Islet of Langerhans (tissue), 1 donor: ENCODE measurements around the gene ZC3H6.
"Not testable (repeated sequence)": the region's sequence is repeated elsewhere in the genome, so short reads cannot be mapped to it uniquely, and the experiment has no call there.

Source experiments
- FAIRE-seq: peaks from one replicate; lab custom pipeline; 2011; peaks lifted over from hg19 to GRCh38; lab: Jason Lieb, UNC

The ZC3H6 gene

DNA sequence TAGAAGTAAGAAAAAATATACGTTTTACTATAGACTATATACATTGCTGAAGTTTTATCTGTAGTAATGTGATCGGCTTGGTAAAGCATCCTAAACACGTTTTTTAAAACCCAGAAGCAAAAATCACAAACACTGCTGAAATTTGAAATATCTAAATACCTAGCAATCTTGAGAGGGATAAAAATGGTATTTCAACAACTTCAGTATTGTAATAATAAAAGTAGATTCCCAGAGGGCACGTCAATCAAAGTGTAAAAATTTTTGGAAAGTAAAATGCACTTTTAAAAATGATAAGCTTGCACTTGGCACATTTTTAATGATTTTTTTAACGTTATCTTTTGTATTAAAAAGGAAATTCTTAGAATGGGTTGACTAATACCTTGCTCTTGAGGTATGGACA is 1.6 kb downstream of the ZC3H6 start:
- FAIRE-seq = no peak

DNA sequence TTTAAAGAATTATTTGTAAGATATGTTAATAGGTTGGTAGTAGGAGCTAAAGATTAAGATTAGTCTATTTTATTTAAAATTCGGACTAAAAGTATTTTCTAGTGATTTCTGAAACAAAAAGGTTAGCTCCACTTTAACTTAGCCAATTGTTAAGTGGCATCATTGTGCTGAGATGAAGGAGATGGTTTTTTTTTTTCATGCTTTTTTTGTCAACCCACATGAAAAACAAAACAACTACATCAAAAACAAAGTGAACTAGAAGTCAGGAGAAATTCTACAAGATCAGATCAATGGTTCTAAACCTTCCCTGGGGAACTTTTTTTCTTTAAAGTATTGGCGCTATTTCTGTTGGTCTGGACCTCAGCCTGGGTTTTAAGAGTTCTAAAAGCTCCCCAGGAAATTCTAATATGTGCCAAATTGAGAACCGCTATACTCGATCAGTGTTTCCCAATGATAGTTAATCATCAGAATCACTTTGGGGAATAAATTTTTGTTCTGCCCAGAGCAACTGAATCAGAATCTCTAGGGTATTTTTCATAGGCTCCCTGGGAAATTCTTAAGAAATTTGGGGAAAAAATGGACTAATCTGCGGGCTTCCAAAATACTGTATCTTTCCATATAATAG is 2.3 kb downstream of the ZC3H6 start:
- FAIRE-seq = no peak

DNA sequence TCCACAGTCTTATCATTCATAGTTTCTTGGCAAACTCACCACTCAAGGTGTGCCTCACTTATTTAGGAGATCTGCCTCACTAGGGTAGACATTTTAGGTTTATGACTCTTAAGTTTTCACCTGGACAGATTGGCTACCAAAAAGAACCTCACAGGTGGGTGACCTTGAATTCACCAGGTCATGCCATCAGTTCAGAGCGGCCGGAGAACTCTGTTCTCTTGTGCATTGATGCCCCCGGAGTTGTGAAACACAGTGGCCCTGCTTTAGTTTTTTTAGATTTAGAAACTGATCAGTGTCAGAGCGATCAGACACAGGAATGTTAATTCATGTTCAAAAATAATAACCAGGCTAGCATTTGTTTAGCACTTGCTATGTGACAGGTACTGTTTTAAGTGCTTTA is 6.7 kb downstream of the ZC3H6 start:
- not testable (repeated sequence) for FAIRE-seq

DNA sequence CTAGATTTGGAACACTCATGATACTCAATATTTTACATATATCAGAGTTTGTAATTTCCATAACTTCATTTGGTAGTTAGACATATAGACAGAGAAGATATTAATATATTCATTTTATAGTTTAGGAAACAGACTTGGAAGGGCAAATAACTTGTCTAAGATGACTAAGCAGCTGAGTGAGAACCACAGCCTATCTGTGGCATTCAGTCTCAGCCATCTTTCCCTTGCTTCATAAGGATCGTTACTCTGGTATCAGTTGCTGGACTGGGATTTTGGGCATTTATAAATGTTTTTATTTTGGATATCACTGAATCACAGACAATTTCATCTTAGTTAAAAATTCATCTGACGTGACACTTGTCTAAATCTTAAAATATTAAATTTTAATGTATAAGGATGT is 8.1 kb downstream of the ZC3H6 start:
- FAIRE-seq = not testable (repeated sequence)

DNA sequence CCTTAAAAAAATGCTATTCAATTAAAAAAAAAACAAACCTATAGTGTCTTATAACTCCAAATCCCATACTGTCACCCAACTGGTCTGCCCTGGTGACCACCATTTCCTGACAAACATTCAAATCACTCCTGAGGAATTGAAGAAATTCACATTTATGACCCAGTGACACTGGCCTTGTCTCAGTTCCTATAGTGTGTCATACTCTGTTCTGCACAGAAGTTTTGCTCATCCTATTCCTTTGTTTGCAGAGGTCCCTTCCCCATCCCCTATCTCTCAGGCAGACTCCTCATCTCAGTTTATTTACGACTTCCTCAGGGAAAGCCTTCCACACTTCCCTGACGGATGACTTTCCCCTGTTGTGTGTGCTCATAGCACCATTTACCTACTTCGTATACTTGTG is 14.7 kb downstream of the ZC3H6 start:
- FAIRE-seq = no peak

DNA sequence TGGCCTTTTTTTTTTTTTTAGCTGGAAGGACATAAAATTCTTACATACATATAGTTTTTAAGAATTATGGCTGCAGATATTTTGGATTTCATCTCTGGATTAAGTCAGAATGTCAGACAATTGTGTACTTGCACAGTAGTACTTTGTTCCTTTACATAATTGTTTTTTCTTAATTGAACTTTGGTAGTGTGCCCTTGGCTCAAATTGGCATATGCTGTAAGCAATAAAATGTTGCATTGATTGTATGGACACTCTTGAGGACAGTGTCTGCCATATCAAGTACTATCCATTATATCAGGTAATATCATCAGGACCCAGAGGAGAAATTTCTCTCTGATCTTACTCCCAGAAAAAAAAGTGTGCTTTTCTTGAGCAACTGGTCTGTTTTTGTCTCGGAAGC is 15.3 kb downstream of the ZC3H6 start:
- no peak for FAIRE-seq

DNA sequence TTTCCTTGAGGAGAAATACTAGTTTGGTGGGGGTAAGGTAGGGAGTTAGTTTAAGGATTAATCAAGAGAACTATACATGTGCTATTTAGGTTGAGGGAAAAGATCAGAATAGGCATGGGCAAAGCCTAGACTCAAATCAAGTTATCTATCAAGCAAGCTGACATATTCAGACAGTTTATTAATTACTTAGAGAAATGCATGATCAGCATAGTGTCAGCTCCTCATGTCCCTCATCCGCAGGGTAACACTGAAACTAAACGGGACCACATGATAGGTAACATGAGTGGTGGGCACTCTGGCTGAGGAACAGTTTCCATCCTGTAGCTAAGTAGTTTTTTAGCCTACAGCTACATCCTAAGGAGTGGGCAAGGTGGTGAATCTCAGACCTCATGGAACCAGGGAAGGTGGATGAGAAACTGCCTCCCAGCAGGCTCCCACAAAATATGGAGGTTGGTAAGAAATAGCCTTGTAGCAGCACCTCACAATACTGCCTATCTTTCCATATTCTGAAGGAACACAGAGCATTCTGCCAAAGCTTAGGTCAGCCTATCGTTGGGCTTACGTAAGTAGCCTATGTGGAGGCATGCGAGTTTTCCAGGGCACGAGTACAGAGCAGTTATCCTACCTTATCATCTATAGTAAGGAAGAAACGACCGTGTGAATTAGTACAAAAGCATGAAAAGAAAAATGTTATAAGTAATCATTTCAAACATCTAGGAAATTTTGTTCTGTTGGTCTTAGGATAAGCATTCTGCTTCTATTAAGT is 18.4 kb downstream of the ZC3H6 start:
- FAIRE-seq = no peak

DNA sequence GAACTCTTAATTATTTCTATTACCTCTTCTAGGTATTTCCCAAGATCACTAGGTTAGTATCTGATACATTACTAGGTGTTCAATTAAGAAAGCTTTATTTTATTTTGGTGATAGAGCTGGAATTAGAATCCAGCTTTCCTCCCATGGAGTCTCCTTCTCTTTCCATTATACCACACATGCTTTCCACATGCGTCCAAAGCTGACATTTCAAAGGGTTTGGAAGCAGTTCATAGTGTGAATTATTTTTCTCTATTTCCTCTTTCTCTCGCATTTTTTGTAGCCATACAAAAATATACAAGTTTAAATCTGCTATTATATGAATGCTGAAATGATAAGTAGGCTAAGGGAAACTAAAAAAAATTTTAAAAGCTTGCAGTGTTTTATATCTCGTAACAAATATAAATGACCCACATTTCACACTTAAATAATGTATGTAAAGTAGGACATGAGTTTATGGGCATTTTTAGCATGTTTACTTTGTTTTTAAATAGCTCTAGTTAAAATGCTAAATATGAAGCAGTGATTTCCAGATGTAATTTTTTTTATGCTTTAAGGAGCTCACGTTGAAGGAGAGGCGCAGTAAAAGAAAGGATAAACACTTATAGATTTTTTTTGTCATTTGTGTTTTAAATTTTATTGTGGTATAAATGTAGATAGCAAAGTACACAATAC is 20.1 kb downstream of the ZC3H6 start:
- FAIRE-seq = no peak

DNA sequence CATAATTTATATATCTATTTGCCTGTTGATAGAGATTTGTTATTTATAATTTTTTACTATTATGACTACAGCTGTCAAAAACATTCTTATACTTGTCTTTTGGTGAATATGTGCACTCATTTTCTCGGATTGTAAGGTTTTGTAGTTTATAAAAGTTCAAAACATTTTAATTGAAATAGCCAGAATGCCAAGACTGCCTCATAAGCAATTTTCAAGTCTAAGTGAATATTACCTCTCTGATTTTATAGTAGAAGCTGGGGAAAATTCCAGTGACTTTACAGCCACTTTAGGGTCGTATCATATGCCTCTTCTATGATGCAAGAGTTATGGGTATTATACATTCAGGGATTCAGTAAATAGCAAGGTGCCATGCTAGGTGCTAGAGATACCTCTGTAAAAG is 21.0 kb downstream of the ZC3H6 start:
- no peak for FAIRE-seq

DNA sequence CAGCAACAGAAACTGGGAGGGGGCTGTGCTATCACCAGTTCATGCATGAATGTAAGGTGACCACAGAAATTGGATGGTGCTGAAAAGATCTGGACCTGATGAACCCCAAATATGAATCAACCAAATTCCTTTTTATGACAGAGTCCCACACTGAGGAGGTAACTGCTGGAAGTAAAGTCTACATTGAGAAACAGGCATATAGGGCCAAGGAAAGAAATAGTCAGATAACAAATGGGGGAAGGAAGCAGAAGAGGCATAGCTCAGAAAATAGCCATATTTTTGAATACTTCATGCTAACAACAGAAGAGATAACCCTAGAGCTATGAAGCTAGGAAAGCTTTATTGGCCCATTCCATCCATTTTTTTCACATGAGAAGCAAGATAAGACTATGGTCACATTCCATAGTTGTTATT is 25.8 kb downstream of the ZC3H6 start:
- FAIRE-seq = no peak

DNA sequence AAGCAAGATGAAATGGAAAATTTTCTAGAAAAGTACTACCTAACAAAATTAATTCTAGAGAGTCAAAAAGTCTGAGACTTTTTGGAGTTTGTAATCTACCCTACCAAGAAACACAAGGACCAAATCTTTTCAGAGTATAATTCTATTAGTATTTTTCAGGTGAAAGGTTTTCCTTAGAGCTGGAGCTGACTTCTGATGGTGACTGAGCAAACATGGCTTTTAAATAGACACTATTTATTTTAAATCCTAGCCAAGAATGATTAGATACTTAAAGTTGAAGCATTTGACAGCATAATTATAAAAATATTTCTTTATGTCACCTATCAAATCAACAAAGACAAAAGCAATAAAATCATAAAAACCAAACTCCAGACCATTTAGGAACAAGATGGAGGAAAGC is 26.6 kb downstream of the ZC3H6 start:
- peak; percentile 70 for FAIRE-seq

DNA sequence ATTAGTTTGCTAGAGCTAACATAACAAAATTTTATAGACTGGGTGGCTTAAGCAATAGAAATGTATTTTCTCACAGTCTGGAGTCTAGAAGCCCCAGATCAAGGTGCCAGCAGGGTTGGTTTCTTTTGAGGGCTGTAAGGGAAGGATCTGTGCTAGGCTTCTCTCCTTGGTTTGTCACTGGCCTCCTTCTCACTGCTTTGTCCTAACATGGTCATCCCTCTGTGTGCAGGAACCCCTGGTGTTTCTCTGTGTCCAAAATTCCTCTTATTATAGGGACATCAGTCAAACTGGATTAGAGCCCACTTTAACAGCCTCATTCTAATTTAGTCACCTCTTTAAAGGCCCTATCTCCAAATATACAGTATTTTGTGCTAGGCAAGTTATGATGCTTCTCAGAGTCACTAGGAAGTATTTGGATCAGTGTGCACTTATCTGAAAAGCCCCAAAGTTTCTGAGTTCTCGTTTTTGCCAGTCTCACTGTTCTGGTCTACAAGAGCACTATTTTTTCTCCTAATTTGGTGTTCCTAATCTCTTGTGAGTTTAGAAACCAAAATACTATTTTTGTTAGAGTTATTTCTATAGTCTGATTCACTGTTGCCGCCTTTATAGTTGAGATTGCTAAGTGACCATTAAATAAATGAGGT is 29.0 kb downstream of the ZC3H6 start:
- no peak for FAIRE-seq

DNA sequence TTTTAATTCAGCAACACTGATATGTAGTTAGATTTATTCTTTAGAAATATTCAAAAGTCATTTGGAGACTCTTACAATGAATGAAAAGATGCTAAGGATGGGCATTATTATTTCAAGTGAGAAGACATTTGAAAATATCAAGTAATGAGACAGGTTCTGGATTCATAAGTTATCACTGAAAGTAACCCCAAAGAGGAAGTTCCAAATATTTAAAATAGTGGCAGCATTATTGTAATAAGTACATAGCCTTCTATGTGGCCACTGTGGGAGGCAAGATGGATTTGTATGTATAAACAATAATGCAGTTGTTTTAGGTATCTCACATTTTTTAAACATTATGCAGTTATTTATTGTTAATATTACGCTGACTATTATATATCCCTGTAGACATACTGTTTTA is 29.7 kb downstream of the ZC3H6 start:
- FAIRE-seq = peak; percentile 27

DNA sequence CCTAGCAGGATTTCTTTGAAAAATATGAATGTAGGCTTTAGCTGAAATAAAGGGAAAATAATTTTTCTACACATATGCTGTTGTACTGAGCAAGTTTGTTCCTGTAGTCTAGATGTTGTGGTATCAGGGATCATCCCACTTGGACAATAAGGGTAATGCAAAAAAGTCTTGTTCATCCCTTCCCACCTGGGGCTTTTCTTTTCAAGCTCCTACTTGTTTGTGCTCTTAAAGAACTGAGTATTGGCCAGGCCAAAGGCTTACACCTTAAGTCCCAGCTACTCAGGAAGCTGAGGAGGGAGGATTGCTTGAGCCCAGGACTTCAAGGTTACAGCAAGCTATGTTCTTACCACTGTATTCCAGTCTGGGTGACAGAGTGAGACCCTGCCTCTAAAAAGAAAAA is 35.5 kb downstream of the ZC3H6 start:
- no peak for FAIRE-seq

DNA sequence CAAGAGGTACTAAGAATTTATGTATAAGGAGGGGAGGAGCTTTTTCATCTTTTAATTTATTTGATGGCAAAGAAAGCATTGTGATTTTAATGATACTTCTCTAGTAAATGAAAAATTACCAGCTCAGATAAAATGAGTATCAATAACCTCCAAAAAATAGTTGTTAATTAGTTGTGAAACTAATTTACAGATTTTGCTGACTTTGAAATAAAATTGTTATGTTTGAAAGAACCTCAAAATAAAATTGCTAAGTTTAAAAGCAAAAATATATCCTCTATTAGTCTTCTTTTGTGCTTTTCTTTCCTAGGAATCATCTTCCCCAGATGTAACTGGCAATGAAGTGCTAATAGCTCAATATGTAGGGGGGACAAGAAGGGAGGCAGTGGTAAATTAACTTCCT is 36.5 kb downstream of the ZC3H6 start:
- FAIRE-seq = peak; percentile 73

DNA sequence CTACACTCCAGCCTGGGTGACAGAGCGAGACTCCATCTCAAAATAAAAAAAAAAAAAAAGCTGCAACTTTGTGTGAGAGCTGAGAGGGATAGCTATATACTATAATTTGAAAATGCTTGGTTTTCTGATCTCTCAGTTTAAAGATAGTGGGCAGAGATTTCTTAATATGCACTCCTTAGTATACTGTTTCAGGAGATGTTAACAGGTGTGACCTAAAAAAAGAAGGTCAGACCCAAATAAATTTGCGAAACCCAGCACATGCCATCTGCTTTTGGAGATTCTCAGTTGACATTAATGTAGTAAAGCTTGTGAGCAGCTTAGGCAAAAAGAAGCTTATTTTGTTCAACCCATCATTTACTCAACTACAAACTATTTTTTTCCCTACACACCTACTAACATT is 37.4 kb downstream of the ZC3H6 start:
- no peak for FAIRE-seq

DNA sequence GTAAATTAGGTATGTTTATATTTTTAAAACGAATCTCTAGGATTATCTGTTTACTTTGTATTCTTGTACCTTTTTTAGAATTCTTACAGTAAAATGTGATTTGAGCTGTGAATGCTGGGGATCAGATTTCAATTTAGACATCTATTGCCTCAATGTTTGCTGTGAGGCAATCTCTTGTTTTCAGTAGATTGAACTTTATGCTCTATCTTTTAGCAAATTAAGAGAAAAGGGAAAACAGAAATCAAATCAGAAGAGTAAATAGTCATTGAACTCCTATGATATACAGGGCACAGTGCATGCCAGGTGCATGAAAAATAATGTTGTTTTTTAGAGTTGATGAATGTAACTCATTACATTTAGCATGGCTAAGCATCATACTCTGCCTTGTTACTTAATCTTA is 39.5 kb downstream of the ZC3H6 start:
- peak; percentile 89 for FAIRE-seq

DNA sequence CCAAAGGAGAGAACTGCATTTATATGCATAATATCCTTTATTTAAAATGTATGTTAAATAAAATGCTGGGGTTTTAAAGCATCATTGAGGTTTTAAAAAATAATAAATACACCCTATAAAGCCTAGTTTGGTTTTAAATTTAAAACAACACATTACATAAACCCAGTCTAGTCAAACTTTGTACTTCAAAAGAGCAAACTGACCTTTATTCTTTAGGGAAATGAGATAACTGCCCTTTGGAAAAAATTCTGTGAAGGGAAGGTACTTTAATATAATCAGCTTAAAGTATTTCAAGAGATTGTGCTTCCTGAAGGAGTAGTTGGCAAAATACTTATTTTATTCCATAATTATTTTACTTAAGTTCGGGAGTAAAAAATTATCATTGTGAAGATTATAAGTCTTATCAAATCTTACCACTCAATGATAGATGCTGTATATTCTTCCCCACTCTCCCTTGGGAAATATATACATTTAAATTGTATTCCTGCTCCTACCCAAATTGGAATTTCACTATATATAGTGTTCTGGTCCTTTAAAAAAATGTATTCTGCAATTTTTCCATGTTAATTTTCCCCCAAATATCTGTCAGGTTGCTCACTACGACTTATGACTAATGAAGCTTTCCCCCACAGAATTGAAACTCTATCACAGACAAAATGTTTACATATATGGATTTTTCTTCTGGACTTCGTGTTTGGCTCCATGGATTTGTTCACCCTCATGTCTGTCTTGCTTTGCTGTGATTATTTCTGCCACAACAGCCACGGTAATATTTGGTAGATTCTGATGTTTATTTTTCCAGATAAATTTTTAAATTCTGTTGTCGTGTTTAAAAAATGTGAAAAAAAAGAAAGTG is 42.1 kb downstream of the ZC3H6 start:
- no peak for FAIRE-seq

DNA sequence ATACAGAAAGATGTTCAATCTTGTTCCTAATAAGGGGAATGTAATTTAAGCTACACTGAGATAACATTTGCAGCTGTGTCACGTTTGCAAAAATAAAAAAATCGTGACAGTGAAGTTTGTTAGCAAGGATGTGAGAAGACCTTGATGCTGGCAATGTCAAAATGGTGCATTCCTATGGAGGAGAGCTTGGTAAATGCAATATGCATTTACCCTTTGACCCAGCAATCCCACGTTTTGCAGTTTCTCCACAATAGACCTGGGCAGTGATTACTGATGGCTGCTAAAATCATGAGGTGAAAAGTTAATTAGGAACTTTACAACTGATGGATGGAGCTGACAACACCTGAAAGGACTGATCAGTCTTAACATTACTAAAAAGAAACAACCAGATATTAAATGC is 43.1 kb downstream of the ZC3H6 start:
- FAIRE-seq = no peak

DNA sequence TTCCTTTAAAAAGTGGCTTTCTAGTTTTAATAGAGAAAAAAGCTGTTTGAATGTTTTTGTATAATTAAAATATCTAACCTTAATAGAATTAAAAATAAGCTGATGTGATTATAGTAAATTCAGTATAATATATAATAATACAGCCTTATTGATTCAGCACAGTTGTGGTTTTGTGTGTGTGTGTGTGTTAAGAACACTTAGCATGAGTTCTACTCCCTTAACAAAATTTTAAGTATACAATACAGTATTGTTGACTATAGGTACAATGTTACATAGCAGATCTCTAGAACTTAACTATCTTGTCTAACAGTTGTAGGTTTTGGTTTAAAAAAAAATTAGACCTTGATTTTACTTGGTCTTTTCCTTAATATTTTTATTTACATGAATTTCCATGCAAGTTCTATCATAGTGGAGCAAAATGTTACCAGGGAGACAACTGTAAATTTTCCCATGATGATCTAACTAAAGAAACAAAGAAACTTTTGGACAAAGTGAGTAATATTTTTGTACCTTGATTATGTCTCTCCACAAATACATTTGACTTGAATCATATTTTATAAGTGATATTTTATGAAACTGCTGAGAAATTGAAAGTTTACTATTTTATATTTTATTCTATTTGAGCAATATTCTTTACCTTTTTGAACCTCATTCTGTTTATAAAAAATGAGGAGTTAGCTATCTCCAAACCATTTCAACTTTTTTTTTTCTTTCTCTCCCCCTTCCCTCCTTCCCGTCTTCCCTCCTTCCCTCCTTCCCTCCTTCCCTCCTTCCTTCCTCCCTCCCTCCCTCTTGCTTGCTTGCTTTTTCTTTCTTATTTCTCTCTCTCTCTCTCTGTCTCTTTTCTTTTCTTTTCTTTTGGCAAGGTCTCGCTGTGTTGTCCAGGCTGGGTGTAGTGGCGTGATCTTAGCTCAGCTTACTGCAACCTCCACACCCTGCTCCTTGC is 46.3 kb downstream of the ZC3H6 start:
- peak; percentile 84 for FAIRE-seq

DNA sequence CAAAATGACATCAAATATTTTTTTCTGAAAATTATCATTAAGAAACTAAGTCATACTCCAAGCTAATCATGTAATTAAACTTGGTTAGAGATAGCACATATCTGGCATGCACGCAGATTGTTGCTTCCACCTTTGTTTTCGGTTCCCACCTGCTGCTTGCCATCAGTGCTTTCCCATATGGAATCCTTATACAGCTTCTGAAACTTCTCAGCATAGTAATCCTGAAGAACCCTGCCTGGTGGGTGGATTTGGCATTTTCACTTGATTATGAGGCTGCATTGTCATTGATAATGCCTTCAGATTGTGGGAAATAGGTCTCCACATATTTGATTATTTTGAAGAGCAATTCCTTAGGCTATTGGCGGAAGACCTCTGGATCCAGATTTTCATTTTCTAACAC is 47.5 kb downstream of the ZC3H6 start:
- no peak for FAIRE-seq
